Natural killer cell (primary cell): ENCODE data around the gene SLC22A23. TPM values are rescaled to one million over a fixed set of nuclear protein-coding genes. Genes with fewer than 3 reads are reported as not detected.

ENCODE experiments used
- ATAC-seq, 3 donors: fragments of 150-1000 bp in 2 of 3; fragments of 200-7000 bp in 1 of 3; cut with Tn5 transposase; 1 replicate in 1 of 3; 2 replicates in 2 of 3; pipeline ENCODE4 v1.10.0; 2021; ENCODE audit warnings: mild to moderate bottlenecking in 2 of 3, moderate library complexity in 2 of 3
- DNase-seq, 2 donors: peaks; one replicate each; pipeline versions ENCODE4 v3.0.0 to v3.0.0-alpha.2; 2013 to 2021; ENCODE audit warnings: mixed read lengths in 1 of 2
- H3K27ac ChIP-seq: one replicate; pipeline ENCODE4 v1.5.1; 2013; ENCODE audit warnings: mild to moderate bottlenecking, low read length
- H3K27me3 ChIP-seq: one replicate; pipeline ENCODE4 v1.6.1; 2013; ENCODE audit warnings: low read length; ENCODE audit not compliant: control insufficient read depth, insufficient read depth
- H3K36me3 ChIP-seq: one replicate; pipeline ENCODE4 v1.6.1; 2013; ENCODE audit warnings: low read length; ENCODE audit not compliant: control insufficient read depth, insufficient read depth
- H3K4me1 ChIP-seq: one replicate; pipeline ENCODE4 v1.6.1; 2013; ENCODE audit warnings: low read length; ENCODE audit not compliant: control insufficient read depth, insufficient read depth
- H3K4me3 ChIP-seq: one replicate; pipeline ENCODE4 v1.5.1; 2013; ENCODE audit warnings: low read length
- H3K9me3 ChIP-seq: one replicate; pipeline ENCODE4 v1.6.1; 2013; ENCODE audit warnings: low read length; ENCODE audit not compliant: control insufficient read depth, insufficient read depth
- H3K27ac Mint-ChIP-seq, 2 donors: one replicate each; pipeline ENCODE4 v1.8.0; 2022; ENCODE audit warnings: mild to moderate bottlenecking in 2 of 2, mixed read lengths in 2 of 2, moderate library complexity in 1 of 2
- H3K27me3 Mint-ChIP-seq, 2 donors: one replicate each; pipeline ENCODE4 v1.8.0; 2022; ENCODE audit warnings: low read depth in 2 of 2, mixed read lengths in 2 of 2
- H3K36me3 Mint-ChIP-seq: one replicate; pipeline ENCODE4 v1.8.0; 2022; ENCODE audit warnings: mixed read lengths
- H3K4me1 Mint-ChIP-seq, 2 donors: one replicate each; pipeline ENCODE4 v1.8.0; 2022; ENCODE audit warnings: mixed read lengths in 2 of 2
- H3K4me3 Mint-ChIP-seq: one replicate; pipeline ENCODE4 v1.8.0; 2022; ENCODE audit warnings: mild to moderate bottlenecking, moderate library complexity, mixed read lengths
- H3K9me3 Mint-ChIP-seq, 2 donors: one replicate each; pipeline ENCODE4 v1.8.0; 2022; ENCODE audit warnings: mixed read lengths in 2 of 2
- WGBS: methylation state at CpG from one replicate; pipeline ENCODE4 v1.1.7; 2013; ENCODE audit warnings: missing lambda C conversion rate; ENCODE audit not compliant: insufficient coverage; 5-methylcytosine and 5-hydroxymethylcytosine counted together
- intact Hi-C: fragments of 100-400 bp; cut with micrococcal nuclease; formaldehyde crosslinking; loops from one replicate; pipeline ENCODE4 v1.14.2; 2022
- total RNA-seq, 4 donors: library from RNA; stranded (reverse); fragments of 120-200 nt in 1 of 4; gene quantifications; one replicate each; pipeline versions ENCODE4 v1.2.3 to v1.2.4, GENCODE V29; 2013 to 2022
- TF ChIP-seq, protein P1 (sequence below): fragments of 200-600 bp; IDR thresholded peaks from one replicate; pipeline ENCODE4 v1.8.0; 2022; ENCODE audit warnings: antibody characterized with exemption

The SLC22A23 gene
- total RNA-seq, 3 donors from 2014 or later (not counting 1 experiment from before 2014, with no cell fraction given), result 0.24 to 0.79 (median 0.38) TPM

DNA sequence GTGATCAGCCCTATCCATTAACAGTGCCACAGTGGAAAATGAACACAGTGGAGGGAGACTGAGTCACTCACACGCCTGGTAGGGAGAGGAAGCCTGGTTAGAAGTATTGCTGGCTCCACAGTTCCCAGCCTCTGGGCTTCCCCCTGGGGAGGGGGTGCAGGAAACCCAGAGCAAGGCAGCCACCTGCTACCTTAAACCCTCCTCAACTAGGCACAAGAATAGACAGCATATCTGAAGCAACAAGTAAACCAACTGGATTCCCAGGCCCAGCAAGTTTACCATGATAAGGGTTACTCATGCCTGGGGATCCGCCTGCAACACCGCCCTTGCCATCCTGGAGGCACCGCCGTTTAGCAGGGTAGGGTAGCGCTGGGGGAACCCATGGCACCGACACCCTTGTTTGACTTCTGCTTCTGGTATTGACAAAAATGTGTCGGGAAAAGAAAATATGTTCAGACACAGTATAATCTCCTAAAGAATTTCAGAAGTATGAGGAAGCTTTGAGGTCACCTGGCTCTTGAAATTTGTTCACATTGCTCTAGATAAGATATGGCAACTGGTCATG is 38.3 kb downstream of the SLC22A23 start:
- intact Hi-C loops, result loop anchor here (10.0 kb wide), 1 partner anchor 316 kb away; no protein-coding TSS in a partner anchor
- Histone ChIP-seq H3K27me3 (no peaks in the 10 kb centered on the region), H3K4me3 (no peak overlapping the region), H3K9me3 (no peaks in the 10 kb centered on the region), H3K36me3 (no peaks in the 10 kb centered on the region), H3K4me1 (no peaks in the 10 kb centered on the region), H3K27ac (no peak overlapping the region)
- Mint-ChIP-seq H3K27me3 (peaks cover 24 to 27% of the 10 kb centered on the region in 2 donors), H3K9me3 (no peaks in the 10 kb centered on the region), H3K4me3 (no peak overlapping the region), H3K27ac (no peak overlapping the region), H3K4me1 (peaks cover 0 to 5% of the 10 kb centered on the region in 2 donors), H3K36me3 (no peaks in the 10 kb centered on the region)
- 91% methylated on average over 8 of the region's 8 CpGs for WGBS
- DNase-seq, result no peak
- TF ChIP-seq, protein P1, sequence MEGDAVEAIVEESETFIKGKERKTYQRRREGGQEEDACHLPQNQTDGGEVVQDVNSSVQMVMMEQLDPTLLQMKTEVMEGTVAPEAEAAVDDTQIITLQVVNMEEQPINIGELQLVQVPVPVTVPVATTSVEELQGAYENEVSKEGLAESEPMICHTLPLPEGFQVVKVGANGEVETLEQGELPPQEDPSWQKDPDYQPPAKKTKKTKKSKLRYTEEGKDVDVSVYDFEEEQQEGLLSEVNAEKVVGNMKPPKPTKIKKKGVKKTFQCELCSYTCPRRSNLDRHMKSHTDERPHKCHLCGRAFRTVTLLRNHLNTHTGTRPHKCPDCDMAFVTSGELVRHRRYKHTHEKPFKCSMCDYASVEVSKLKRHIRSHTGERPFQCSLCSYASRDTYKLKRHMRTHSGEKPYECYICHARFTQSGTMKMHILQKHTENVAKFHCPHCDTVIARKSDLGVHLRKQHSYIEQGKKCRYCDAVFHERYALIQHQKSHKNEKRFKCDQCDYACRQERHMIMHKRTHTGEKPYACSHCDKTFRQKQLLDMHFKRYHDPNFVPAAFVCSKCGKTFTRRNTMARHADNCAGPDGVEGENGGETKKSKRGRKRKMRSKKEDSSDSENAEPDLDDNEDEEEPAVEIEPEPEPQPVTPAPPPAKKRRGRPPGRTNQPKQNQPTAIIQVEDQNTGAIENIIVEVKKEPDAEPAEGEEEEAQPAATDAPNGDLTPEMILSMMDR, result no peak
- ATAC-seq, result no peak

DNA sequence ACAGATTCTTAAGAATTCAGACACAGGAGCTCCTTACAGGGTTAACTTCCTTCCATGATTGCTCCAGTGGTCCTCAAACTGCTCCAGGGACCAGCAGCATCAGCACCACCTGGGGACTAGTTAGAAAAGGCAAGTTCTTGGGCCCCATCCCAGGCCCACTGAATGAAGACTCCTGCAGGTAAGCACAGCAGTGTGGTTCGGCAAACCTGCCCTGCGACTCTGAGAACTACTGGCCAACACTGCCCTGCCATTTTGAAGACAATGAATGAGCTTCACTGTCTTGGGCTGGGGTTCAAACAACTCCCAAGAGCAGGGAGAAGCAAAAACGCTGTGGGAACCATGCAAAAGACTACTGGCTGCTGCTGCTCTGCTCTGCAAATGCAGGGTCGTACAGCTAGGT is 39.4 kb downstream of the SLC22A23 start:
- no peak overlapping the region for H3K4me3 ChIP-seq
- no peaks in the 10 kb centered on the region for H3K9me3 Mint-ChIP-seq
- intact Hi-C loops, result loop anchor here (10.0 kb wide), 1 partner anchor 317 kb away; no protein-coding TSS in a partner anchor
- H3K4me1 ChIP-seq, result no peaks in the 10 kb centered on the region
- ATAC-seq (no peak), DNase-seq (no peak)
- peaks cover 16 to 17% of the 10 kb centered on the region in 2 donors for H3K27me3 Mint-ChIP-seq
- no peak overlapping the region for H3K4me3 Mint-ChIP-seq
- no peaks in the 10 kb centered on the region for H3K36me3 Mint-ChIP-seq
- H3K36me3 ChIP-seq, result no peaks in the 10 kb centered on the region
- H3K27ac Mint-ChIP-seq, result no peak overlapping the region
- TF ChIP-seq, protein P1, result no peak
- H3K9me3 ChIP-seq, result no peaks in the 10 kb centered on the region
- no peak overlapping the region for H3K27ac ChIP-seq
- no peaks in the 10 kb centered on the region for H3K27me3 ChIP-seq
- WGBS, result 93% methylated on average over 4 of the region's 4 CpGs
- peaks cover 0 to 5% of the 10 kb centered on the region in 2 donors for H3K4me1 Mint-ChIP-seq

DNA sequence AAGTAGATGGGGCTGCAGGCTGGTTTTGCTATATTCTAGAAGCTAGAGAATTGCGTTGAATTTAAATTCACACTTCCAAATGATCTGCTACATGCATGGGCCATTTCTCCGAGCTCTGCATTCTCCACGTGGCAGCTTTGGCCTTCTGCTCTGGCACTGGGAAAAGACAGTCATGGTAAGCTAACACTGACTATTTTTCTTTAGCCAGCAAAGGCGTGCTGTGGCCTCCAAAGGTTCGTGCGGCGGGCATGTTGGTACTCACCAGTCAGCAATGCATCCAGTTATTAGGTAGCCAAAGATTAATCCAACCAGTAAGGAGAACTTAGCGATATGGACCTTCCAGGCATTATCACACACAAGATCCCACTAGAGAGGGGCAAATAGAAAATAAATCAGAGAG is 41.4 kb downstream of the SLC22A23 start:
- Histone ChIP-seq H3K9me3 (no peaks in the 10 kb centered on the region), H3K27me3 (no peaks in the 10 kb centered on the region), H3K36me3 (no peaks in the 10 kb centered on the region), H3K4me3 (no peak overlapping the region), H3K27ac (no peak overlapping the region), H3K4me1 (no peaks in the 10 kb centered on the region)
- intact Hi-C loops, result loop anchor here (10.0 kb wide), 1 partner anchor 319 kb away; no protein-coding TSS in a partner anchor
- Mint-ChIP-seq H3K4me1 (peaks cover 5 to 12% of the 10 kb centered on the region in 2 donors), H3K9me3 (no peaks in the 10 kb centered on the region), H3K36me3 (no peaks in the 10 kb centered on the region), H3K27me3 (peaks cover 10 to 18% of the 10 kb centered on the region in 2 donors), H3K27ac (no peak overlapping the region), H3K4me3 (no peak overlapping the region)
- WGBS, result 91% methylated on average over 8 of the region's 8 CpGs
- TF ChIP-seq, protein P1, result no peak
- DNase-seq (no peak), ATAC-seq (no peak)

DNA sequence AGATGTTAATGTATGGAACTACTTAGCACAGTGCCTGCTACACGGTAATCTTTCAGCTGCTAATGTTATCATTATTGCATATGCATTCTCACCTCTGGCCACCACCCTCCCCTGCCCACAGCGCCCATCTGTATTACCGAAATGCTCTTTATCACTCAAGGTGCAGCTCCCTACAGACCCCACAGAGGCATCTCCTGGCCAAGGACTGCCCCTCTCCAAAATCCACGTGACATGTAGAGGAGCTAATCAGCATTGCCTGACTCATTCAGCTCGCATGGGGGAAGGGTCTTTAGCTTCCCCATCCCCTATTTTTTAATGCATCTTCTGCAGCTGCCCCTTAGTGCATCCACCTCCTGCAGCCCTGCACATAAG is 41.8 kb downstream of the SLC22A23 start:
- no peak overlapping the region for H3K4me3 ChIP-seq
- no peaks in the 10 kb centered on the region for H3K36me3 ChIP-seq
- intact Hi-C loops, result loop anchor here (10.0 kb wide), 1 partner anchor 320 kb away; no protein-coding TSS in a partner anchor
- 68% methylated on average over 5 of the region's 5 CpGs for WGBS
- no peaks in the 10 kb centered on the region for H3K9me3 ChIP-seq
- H3K4me1 Mint-ChIP-seq, result peaks cover 5 to 12% of the 10 kb centered on the region in 2 donors
- no peak overlapping the region for H3K27ac ChIP-seq
- H3K36me3 Mint-ChIP-seq, result no peaks in the 10 kb centered on the region
- H3K4me3 Mint-ChIP-seq, result no peak overlapping the region
- ATAC-seq (no peak), DNase-seq (no peak)
- no peaks in the 10 kb centered on the region for H3K27me3 ChIP-seq
- H3K9me3 Mint-ChIP-seq, result no peaks in the 10 kb centered on the region
- H3K27me3 Mint-ChIP-seq, result peaks cover 11 to 18% of the 10 kb centered on the region in 2 donors
- H3K27ac Mint-ChIP-seq, result no peak overlapping the region
- H3K4me1 ChIP-seq, result no peaks in the 10 kb centered on the region
- TF ChIP-seq, protein P1, result no peak
